ENCODE data around the gene EXD3. TPM values are rescaled to one million over a fixed set of nuclear protein-coding genes. Genes with fewer than 3 reads are reported as not detected.

Gene EXD3
- total and polyA plus RNA-seq, 2 of the 4 experiments (the other 2 are of a cell fraction) = 1.1 to 7.4 TPM

DNA sequence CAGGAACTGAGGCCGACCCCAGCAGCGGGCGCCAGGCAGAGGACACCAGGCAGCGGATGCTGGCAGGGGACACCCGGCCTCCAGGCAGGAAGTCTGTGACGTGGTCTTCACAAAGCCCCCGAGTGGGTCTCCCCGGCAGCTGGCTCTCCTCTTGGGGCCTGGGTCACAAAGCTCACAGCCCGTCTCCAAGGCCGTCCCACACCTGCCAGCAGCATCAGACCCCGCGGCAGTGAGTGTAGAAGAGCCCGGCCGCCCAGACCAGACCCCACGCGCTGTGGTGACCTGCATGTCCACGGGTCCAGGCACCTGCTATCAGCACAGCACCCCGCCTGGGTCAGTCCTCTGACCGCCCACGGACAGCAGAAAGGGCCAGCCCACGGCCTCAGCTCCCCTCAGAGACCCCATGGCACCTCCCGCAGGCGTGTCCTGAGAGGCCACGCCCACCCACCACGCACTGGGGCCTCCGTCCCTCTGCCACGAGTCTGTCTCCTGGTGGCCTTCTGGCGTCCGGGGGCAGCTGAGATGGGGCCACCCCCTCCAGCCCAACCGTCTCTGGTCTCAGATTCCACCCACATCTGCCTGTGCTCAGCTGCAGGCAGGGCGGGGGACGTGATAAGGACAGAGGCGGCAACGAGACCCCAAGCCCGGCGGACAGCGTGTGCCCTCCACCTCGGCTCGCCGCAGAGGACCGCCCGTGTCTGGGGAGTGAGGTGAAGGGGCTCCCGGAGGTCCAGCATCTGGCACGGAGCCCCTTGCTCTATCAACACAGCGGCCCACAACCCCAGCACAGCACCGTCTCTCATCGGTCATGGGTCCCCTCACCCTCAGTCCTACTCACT is 34.2 kb downstream of the EXD3 start:
- Histone ChIP-seq H2AFZ (replicated peaks; ENCODE audit: low read length, poor library complexity) (no peak overlapping the region), H2AK9ac (replicated peaks; ENCODE audit: low read depth, low read length, poor library complexity) (no peak overlapping the region), H3K14ac (replicated peaks; ENCODE audit: low read depth, low read length) (no peak overlapping the region), H3K56ac (ENCODE audit: extremely low read depth, insufficient read depth, low read length) (no peak overlapping the region), H3K27ac (ENCODE audit: insufficient read depth, low read length) (no peak overlapping the region), H3K36me3 (ENCODE audit: control insufficient read depth, insufficient read depth, low read length) (peaks cover 4% of the 10 kb centered on the region; the same call in 1 of the 2 replicates), H3K9me1 (ENCODE audit: insufficient read depth, low read length) (no peaks in the 10 kb centered on the region; the same call in 1 of the 2 replicates), H2BK20ac (ENCODE audit: low read depth, low read length) (no peak overlapping the region), H2BK120ac (ENCODE audit: low read depth, low read length) (no peak overlapping the region), H3K4ac (ENCODE audit: low read depth, low read length) (no peak overlapping the region), H3K23ac (ENCODE audit: low read depth, low read length) (no peak overlapping the region), H3K4me1 (ENCODE audit: control insufficient read depth, insufficient read depth, low read length) (peaks cover 9% of the 10 kb centered on the region; the same call in 1 of the 2 replicates), H2BK15ac (ENCODE audit: low read depth, low read length) (no peak overlapping the region), H3K4me2 (ENCODE audit: low read depth, low read length) (no peak overlapping the region), H3K18ac (ENCODE audit: low read depth, low read length) (no peak overlapping the region), H3K9ac (ENCODE audit: low read depth, low read length) (no peak overlapping the region), H3K79me1 (ENCODE audit: low read depth in 1 of 2, low read length in 2 of 2) (no peaks in the 10 kb centered on the region), H2AK5ac (ENCODE audit: low read depth, low read length) (no peak overlapping the region), H4K5ac (ENCODE audit: low read depth, low read length) (no peak overlapping the region), H2BK5ac (ENCODE audit: low read depth, low read length, poor library complexity, severe bottlenecking) (no peak overlapping the region), H4K20me1 (ENCODE audit: insufficient read depth, low read length) (peaks cover 3% of the 10 kb centered on the region; the same call in 1 of the 2 replicates), H4K8ac (ENCODE audit: low read depth in 2 of 2, low read length in 2 of 2) (no peak overlapping the region), H4K91ac (ENCODE audit: insufficient read depth, low read depth, low read length) (no peak overlapping the region), H3K4me3 (ENCODE audit: insufficient read depth, low read depth, low read length) (no peak overlapping the region), H3K9me3 (ENCODE audit: control insufficient read depth, insufficient read depth, low read length) (no peaks in the 10 kb centered on the region), H3K27me3 (ENCODE audit: control insufficient read depth, insufficient read depth, low read length) (no peaks in the 10 kb centered on the region)
- no peak for ATAC-seq (ENCODE audit: low read depth)
- WGBS, 2 experiments (ENCODE audit: extremely low coverage in 2 of 2, insufficient read length in 1 of 2) = 74% methylated on average over 16 of the region's 47 CpGs; no CpG with 5 or more reads in 1 of the 2 experiments
- POLR2A ChIA-PET (ENCODE audit: unreplicated experiment) = no interaction called here
- CTCF ChIA-PET = no interaction called here
- intact Hi-C loops (cut with micrococcal nuclease) (no loop called here), dilution Hi-C loops (cut with HindIII; ENCODE audit: low sequenced_read_pairs, unreplicated experiment) (no loop called here), in situ Hi-C loops (cut with MboI; ENCODE audit: low sequenced_read_pairs) (no loop called here)
- BruUV-seq (replicated peaks) = no TSS peak
- no peak for DNase-seq
- TF ChIP-seq FOS (IDR thresholded peaks at IDR 0.05; ENCODE audit: low read depth, low read length) = no peak
- TF ChIP-seq POLR2A (IDR thresholded peaks at IDR 0.05; ENCODE audit: low read depth, low read length) = no peak
- no peak for TF ChIP-seq RCOR1 (IDR thresholded peaks at IDR 0.05; ENCODE audit: insufficient replicate concordance, low read length)
- TF ChIP-seq, protein P1, sequence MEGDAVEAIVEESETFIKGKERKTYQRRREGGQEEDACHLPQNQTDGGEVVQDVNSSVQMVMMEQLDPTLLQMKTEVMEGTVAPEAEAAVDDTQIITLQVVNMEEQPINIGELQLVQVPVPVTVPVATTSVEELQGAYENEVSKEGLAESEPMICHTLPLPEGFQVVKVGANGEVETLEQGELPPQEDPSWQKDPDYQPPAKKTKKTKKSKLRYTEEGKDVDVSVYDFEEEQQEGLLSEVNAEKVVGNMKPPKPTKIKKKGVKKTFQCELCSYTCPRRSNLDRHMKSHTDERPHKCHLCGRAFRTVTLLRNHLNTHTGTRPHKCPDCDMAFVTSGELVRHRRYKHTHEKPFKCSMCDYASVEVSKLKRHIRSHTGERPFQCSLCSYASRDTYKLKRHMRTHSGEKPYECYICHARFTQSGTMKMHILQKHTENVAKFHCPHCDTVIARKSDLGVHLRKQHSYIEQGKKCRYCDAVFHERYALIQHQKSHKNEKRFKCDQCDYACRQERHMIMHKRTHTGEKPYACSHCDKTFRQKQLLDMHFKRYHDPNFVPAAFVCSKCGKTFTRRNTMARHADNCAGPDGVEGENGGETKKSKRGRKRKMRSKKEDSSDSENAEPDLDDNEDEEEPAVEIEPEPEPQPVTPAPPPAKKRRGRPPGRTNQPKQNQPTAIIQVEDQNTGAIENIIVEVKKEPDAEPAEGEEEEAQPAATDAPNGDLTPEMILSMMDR (conservative IDR thresholded peaks at IDR 0.05; ENCODE audit: low read depth, low read length) = no peak
- TF ChIP-seq CEBPB (IDR thresholded peaks at IDR 0.05; ENCODE audit: low read depth, low read length) = no peak
- no peak for TF ChIP-seq SMC3 (IDR thresholded peaks at IDR 0.05; ENCODE audit: low read depth, low read length)
- no peak for TF ChIP-seq CHD1 (IDR thresholded peaks at IDR 0.05; ENCODE audit: low read depth, low read length)
- TF ChIP-seq NFE2L2 (IDR thresholded peaks at IDR 0.05; ENCODE audit: low read depth, low read length) = no peak
- TF ChIP-seq, protein P2, sequence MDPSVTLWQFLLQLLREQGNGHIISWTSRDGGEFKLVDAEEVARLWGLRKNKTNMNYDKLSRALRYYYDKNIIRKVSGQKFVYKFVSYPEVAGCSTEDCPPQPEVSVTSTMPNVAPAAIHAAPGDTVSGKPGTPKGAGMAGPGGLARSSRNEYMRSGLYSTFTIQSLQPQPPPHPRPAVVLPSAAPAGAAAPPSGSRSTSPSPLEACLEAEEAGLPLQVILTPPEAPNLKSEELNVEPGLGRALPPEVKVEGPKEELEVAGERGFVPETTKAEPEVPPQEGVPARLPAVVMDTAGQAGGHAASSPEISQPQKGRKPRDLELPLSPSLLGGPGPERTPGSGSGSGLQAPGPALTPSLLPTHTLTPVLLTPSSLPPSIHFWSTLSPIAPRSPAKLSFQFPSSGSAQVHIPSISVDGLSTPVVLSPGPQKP (IDR thresholded peaks at IDR 0.05; ENCODE audit: borderline replicate concordance, low read depth, low read length) = no peak
- TF ChIP-seq USF2 (IDR thresholded peaks at IDR 0.05; ENCODE audit: low read depth, low read length) = no peak
- TF ChIP-seq MAFK (IDR thresholded peaks at IDR 0.05; ENCODE audit: low read depth, low read length) = no peak
- no peak for TF ChIP-seq RFX5 (IDR thresholded peaks at IDR 0.05; ENCODE audit: low read depth, low read length)
- no peak for TF ChIP-seq MXI1 (IDR thresholded peaks at IDR 0.05; ENCODE audit: borderline replicate concordance, low read depth, low read length)
- no peak for TF ChIP-seq BHLHE40 (IDR thresholded peaks at IDR 0.05; ENCODE audit: low read depth, low read length)
- TF ChIP-seq MAZ (IDR thresholded peaks at IDR 0.05; ENCODE audit: borderline replicate concordance, low read depth, low read length) = no peak

All from IMR-90 (cell line).